Fibroblast of lung (primary cell): ENCODE results near the gene DYRK1A.

ENCODE experiments used
- EZH2 ChIP-seq: IDR thresholded peaks from 2 replicates; pipeline ENCODE4 v1.5.1; 2012; ENCODE audit warnings: low read length, control low read depth, mild to moderate bottlenecking; ENCODE audit errors: missing control alignments
- TF ChIP-seq, protein P1 (sequence below), 2 donors: IDR thresholded peaks in 1 of 2; conservative IDR thresholded peaks in 1 of 2; 1 replicate in 1 of 2; 2 replicates in 1 of 2; pipeline ENCODE4 v1.5.1; 2011 to 2012; ENCODE audit warnings: low read length in 2 of 2, control low read depth in 1 of 2, inconsistent platforms in 1 of 2, low read depth in 1 of 2, mild to moderate bottlenecking in 1 of 2

DNA sequence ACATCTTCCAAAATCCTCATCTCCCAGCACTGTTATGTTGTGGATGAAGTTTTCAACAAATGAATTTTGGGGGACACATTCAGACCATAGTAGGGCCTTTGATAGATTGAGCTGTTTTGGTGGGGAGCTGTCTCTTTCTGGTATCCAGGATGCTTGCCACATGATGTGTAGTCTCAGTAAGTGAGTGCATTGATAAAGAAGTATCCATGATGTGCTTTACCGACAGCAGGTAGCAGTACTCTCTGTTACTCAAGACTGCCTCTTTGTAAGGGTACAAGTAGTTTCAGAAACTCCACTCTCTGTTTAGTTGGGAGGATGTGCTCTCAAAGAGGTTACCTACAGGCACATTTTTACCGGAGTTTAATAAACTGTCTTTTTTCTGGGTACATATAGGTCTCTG lies 26.5 kb downstream of the DYRK1A start:
- TF ChIP-seq, protein P1, sequence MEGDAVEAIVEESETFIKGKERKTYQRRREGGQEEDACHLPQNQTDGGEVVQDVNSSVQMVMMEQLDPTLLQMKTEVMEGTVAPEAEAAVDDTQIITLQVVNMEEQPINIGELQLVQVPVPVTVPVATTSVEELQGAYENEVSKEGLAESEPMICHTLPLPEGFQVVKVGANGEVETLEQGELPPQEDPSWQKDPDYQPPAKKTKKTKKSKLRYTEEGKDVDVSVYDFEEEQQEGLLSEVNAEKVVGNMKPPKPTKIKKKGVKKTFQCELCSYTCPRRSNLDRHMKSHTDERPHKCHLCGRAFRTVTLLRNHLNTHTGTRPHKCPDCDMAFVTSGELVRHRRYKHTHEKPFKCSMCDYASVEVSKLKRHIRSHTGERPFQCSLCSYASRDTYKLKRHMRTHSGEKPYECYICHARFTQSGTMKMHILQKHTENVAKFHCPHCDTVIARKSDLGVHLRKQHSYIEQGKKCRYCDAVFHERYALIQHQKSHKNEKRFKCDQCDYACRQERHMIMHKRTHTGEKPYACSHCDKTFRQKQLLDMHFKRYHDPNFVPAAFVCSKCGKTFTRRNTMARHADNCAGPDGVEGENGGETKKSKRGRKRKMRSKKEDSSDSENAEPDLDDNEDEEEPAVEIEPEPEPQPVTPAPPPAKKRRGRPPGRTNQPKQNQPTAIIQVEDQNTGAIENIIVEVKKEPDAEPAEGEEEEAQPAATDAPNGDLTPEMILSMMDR (conservative IDR thresholded peaks at IDR 0.05 in 1 of 2, IDR thresholded peaks at IDR 0.05 in 1 of 2; ENCODE audit: low read depth in 1 of 2, low read length in 2 of 2): no peak
- TF ChIP-seq EZH2: no peak
